GM19372 (cell line): ENCODE results near the gene RREB1.
A peak's percentile ranks its signal among the peaks of the same experiment; 100 is the strongest.

ENCODE experiments used
- ATAC-seq: cut with Tn5 transposase; IDR thresholded peaks from one replicate; pipeline ENCODE4 v1.9.1; 2021; ENCODE audit warnings: mild to moderate bottlenecking, low read depth, moderate library complexity; ENCODE audit not compliant: unreplicated experiment

The RREB1 gene

DNA sequence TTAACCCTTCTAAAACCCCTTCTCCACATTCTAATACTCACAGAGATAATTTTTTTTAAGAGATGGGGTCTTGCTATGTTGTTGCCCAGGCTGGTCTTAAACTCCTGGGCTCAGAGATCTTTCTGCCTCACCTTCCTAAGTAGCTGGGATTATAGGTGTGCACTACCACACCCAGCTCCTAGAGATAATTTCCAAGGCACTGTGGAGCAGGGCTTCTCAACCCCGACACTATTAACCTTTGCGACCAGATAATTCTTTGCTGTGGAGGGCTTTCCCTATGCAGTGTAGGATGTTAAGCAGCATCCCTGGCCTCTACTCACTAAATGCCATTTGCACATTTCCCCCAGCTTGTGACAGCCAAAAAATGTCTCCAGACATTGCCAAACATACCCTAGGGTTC is 8.8 kb upstream of the RREB1 start:
- ATAC-seq: no peak

DNA sequence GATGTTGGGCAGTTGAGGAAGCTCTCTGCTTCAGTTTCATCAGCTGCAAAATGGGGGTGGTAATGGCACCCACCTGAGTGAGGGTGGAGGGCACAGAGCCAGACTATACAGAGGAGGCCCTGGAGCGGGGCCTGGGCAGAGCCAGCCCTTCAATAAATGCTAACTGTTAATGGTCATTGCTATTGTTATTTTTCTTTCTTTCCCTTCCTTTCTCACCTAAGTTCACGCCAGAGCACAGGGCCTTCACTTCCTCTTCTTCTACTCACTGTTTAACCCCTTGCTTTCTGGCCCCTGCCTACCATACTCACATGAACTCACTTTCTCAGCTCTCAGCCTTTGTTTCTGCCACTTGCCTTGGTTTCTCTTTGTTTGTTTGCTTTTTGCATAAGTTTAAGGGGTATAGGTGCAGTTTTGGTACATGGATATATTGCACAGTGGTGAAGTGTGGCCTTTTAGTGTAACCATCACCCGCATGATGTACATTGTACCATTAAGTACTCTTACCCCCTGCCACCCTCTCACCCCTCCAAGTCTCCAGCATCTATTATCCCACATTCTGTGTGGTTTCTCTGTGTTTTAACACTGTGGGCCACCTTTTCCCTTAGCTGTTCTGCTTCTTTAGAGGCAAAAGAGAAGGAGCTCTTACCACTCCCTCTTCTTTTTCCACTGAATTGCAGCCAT is 7.5 kb upstream of the RREB1 start:
- no peak for ATAC-seq

- ATAC-seq: no peak
Measured at GRCh38 chr6:7100753-7101081, 7.0 kb upstream of the RREB1 start.

DNA sequence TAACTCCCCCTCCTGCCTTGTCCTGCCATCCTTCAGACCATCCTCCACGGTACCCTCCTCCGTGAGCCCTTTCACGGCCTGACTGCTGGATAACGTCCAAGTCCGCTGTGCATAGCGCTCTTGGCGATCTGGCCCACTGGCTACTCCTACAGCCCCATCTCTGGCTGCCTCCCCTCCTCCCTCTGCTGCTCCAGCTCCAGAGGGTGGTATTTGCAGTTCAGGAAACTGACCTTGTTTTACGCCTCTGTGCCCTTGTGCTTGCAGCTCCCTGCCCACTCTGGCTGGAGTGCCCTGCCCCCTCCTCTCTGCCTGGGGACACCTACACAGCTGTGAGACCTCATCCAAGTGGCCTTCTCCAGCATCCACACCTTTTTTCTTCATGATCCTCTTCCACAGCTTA is 6.5 kb upstream of the RREB1 start:
- ATAC-seq: no peak

DNA sequence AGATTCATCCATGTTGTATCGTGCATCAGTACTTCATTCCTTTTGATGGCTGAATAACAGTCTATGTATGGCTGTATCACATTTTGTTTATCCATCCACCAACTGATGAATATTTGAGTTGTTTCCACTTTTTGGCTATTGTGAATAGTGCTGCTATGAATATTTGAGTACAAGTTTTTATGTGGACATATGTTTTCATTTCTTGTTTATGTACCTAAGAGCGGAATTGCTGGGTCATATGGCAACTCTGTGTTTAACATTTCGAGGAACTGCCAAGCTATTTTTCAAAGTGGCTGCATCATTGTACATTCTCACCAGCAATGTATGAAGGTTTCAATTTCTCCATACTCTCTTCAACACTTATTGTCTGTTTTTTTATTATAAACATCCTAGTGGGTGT is 3.0 kb upstream of the RREB1 start:
- no peak for ATAC-seq

- no peak for ATAC-seq
Measured at GRCh38 chr6:7106215-7106751, 1.5 kb upstream of the RREB1 start.

- peak; percentile 23 for ATAC-seq
Measured at GRCh38 chr6:7106752-7107577, 796 bp upstream of the RREB1 start.

- ATAC-seq: no peak
Measured at GRCh38 chr6:7108196-7108963, 619 bp downstream of the RREB1 start.

DNA sequence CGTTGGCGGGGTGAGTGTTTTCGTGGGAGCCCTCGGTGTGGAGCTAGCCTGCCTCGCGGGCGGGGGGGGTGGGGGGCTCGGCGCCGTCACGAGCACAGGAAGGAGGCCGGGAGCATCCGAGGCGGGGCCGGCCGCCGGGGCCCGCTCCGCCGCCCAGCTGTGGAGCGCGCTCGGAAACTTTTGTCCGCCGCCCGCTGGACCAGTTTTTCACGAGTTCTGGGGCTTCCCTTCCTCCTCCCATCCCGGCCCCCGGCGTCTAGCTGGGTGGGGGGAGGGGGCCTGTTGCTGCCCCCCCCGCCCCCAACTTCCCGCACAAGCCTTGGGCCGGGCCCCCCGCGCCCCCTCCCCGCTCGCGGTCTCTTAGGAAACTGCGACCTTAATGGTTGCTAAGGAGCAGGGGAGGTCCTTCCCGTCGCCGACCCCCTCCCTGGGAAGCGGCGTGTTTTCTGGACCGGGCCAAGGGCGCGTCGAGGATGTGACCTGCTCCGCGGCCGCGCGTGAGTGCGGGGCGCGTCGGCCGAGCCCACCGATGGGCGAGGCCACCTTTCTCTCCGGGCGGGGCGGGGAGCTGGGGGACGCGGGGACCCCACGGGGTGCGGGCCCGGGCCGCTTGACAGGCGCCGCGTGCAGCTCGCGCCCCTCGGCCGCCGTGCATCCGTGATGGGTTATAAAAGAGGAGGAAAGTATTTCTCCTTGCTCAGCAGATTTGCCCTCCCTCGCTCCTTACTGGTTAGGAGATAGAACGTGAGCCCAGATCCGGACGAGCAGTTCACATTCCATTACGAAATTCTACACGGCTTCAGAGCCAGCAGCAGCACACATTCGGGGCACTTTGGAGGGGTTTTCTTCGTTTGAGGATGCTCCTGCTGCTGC is 1.4 kb downstream of the RREB1 start:
- no peak for ATAC-seq

DNA sequence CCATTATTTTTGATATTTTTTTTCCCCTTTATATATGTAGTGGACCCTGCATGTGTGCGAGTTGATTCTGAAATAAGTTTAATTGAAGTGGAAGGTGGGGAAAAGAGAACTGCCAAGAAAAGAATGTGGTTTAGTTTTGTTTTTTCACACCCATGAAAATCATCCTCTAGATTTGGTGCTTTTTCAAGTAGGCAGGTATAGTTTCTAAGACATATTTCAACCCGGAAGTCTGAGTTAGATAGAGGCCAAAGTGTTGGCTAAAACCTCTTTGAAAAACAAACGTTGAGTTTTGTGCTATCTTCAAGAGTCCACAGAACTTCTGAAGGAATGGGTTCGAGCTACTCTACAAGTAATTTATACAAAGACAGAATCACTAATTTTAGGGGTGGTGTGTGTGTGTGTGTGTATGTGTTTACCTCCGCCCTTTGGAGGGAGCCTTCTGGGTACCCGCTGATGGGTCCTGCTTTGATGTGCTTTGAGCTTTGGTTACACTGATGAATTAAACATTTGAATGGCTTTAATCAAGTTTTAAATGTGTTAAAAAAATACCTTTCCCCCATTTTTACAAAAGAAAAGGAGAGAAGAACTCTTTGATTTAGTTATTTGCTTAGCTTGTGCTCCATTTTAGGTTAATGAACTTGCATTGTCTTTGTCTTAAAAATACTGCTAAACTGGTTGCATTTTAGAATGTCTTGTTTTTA is 2.5 kb downstream of the RREB1 start:
- ATAC-seq: no peak

DNA sequence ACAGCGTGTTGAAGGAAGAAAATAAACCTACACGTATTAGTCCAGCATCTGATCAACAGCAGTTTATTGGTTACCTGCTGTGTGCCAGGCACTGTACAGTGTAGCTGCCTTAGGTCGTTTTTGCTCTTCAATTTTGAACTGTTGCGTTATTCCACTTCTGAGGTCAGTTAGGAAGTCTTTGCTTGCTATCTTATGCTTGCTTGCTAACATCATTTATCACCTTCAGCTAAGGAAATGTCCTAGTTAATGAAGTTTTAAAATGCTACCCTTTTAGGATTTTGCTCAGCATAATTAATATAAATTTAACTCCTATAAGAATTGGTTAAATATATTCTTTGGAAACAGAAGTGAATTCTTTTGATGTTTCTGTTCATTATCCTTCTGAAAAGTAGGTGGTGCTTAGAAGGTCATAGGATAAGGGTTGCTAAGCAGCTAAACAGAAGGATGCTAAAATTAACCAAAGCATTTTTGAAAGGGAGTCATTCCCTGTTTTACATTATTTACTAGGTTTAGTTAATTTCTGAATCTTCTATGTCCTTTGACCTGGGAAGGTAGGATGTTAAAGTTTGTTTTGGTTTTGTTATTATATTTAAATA is 3.4 kb downstream of the RREB1 start:
- ATAC-seq: no peak

DNA sequence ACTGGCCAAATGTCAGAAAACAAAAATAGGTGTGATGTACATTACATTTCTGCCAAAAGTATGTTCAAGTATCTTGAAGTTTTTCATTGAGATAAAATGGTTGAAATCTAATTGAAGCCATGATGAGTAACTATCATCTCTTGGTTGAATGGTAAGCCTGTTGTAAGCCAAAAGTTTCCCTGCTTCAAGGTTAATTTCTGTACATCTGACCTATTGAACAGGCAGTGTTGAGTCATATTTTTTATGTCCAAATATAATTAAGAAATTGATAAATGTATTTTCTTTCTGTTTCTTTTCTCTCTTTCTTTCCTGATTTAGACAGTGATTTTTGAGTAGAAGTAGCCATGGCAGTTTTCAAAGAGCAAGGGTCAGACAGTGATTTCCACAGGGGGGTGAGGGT is 4.4 kb downstream of the RREB1 start:
- no peak for ATAC-seq

- ATAC-seq: no peak
Measured at GRCh38 chr6:7112741-7113313, 5.1 kb downstream of the RREB1 start.

DNA sequence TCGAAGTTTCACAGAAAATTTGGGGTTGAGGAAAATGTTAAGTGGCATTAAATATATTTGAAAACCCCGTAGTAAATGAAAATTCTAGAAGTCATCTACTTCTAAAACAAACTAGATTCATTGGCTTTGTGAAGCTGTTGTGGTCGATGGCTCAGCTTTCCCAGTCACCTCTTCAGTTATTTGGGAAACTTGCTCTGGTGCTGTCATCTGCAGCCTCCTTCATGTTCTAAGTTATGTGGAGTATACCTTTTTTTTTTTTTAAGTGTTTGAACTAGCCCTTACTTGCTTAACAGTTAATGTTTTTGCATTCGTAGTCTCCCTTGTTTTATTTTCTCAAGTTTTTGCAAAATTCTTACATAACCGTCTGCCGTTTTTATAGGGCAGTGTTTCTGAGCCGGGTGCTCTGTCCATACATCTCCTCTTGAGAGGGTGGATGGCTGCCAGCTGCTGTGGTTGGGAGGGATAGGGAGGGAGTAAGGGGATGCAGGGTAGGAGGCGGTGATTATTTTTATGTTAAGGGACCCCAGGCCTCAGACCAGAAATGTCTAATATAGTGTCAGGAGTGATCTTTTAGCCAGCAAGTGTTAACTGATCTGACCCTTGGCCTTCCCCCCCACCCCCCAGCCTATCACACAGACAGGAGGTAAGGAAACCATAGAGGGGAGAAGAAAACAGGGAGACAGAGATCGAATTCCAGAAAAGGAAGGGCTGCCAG is 7.1 kb downstream of the RREB1 start:
- no peak for ATAC-seq

DNA sequence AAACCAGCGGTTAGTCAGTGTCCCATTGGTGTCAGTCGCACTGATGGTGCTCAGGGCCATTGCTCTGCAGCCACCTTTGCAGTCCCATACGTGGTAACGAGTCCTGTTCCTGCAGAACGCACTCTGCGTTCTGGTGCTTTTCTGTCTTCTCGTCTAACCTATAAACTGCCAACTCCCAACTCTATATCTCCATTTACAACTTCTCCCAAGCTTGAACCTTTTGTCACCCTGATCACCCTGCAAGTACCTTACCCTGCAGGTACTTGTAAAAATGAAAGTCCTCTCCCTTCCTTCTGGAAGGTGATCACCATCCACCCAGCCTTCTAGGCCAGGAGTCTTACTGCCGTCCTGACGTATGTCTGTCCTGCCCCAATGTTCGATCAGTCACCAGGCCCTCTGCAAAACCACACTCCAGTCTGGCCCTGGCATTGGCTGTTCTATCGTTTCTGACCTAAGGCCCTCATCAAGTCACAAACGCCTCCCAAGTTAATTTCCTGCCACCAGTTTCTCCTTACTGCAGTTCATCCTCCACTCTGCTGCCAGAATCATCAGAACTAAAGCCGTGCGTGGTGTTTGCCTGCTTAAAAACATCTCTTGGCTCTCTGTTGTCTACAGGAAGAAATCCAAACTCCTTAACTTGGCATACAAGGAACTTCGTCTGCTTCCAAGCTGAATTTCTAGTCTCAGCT is 7.9 kb downstream of the RREB1 start:
- ATAC-seq: no peak

DNA sequence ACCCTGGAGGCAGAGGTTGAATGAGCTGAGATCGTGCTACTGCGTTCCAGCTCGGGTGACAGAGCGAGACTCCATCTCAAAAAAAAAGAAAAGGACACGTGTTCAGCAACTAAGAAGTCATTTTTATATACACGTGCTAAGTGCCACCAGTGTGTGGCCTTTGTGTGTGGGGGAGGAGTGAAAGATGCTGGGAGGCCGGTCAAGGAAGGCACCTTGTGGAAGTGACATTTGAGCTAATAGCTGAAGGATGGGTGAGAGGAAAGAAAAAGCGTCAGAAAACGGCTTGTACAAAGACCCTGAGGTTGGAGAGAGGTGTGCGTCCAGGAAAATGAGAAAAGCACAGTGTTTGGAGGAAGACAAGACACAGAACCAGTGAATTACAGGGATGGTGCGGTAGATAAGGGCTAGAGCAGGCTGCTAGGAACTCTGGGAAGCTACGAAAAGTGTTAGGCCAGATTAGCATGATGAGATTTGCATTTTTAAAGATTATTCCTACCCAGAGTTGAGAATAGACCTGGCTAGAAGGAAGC is 11.6 kb downstream of the RREB1 start:
- no peak for ATAC-seq

DNA sequence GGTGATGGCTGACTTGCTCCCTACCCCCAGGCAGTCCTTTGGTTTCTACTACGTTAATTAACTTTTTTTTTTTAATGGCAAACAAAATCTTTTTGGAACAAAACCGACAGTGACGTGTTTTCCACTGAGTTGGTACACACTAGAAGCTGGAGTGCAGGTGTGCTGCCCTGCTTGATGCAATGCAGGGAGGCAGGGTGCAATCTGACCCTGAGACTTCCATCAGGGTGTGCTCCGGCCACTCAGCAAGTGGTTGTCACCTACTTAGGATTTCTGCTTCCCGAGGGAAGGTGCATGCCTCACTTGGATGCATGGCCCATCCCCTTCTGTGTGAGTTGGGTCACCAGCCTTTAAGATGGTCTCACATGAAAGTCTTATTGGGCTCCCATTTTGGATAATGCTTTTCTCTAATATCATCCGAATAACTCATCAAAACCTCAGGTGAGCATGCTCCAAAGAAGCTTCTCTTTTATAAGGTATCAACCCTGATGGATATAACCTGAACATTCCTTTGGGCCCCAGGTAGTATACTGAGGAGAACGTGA is 14.0 kb downstream of the RREB1 start:
- no peak for ATAC-seq
